ENCODE results near the gene LRP5.
"Not testable (repeated sequence)": the region's sequence is repeated elsewhere in the genome, so short reads cannot be mapped to it uniquely, and the experiment has no call there.

The LRP5 gene

DNA sequence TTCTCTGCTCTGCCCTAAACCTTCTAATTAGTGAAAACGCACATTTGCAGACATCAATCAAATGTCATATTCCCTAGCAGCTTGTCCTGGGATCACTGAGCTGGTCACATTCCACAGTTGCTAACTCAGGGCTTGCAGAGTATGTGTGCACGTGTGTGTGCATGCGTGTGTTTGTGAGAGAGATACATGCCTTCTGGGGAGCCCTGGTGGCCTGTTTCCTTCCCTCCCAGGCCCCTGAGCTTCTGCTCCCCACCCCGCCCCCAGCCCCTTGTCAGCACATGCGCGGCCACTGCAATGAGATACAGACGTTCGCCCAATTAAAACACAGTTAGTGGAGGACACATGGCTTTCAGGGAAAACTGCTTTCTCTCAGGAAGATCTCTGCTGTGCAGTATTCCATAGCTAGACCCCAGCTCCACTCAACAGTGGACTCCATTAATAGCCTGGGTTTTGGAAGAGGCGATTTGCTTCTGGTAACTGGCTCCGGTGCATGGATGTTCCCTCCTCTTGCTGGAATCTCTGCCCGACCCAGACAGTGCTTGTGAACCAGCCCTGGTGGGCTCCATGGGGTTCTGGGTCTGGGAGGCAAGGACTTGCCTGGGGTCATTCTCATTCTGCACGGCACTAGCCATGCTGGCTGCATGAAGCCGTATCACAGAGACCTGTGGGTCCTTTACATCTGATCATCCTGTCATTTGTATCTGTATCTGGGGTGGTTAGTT, 17.7 kb downstream of the LRP5 start:
- DNase-seq = peak; percentile 55

GRCh38 chr11:68330700-68331337, 18.4 kb downstream of the LRP5 start:
- peak; percentile 40 for DNase-seq

GRCh38 chr11:68331338-68331947, 19.1 kb downstream of the LRP5 start:
- DNase-seq = peak; percentile 58

DNA sequence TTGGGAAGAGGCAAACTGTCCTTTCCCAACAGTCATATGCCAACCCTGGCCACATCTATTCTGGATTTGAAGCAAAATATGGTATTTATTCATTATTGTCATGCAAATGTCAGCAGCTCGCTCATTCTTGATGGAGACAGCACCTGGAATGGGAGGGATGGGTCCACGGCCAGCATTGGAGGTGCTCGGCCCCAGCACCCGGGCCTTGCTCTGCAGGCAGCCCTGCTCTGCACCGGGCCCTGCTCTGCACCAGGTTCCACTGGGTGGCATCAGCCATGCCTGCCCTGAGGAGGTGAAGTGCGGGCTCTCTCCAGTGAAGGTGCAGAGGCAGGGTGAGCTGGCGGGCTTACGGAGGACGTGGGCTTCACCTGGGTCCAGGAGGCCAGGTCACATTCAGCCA, 19.8 kb downstream of the LRP5 start:
- no peak for DNase-seq

DNA sequence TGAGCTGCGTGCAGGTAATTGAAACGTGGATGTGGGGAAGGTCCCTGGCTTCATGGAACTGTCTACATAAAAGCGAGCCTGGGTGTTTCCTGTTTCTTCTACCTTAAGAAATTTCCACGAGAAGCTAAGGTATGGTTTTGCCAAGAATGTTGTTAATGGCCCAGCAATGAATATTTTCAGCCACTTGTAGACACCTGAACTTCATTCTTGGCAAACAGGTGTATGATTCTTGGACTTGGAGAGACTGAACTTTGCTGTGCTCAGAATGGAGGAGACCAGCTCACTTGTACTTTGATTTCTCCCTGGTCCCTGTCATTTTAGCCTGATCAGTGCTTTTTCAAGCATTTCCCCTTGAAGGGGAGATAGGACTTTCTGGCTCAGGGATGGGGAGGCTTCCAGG, 20.8 kb downstream of the LRP5 start:
- peak; percentile 29 for DNase-seq

DNA sequence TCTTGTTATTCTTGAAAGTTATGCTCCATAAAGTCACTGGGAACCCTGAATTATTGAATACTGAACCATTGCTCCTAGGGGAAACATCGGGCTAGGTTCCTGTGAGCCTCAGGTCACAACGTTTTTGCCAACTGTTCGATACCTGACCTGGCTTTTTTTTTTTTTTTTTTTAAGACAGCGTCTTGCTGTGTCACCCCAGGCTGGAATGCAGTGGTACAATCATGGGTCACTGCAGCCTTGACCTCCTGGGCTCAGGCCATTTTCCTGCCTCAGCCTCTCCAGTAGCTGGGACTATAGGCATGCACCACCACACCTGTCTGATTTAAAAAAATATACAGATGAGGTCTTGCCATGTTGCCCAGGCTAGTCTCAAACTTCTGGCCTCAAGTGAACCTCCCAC, 22.5 kb downstream of the LRP5 start:
- no peak for DNase-seq

DNA sequence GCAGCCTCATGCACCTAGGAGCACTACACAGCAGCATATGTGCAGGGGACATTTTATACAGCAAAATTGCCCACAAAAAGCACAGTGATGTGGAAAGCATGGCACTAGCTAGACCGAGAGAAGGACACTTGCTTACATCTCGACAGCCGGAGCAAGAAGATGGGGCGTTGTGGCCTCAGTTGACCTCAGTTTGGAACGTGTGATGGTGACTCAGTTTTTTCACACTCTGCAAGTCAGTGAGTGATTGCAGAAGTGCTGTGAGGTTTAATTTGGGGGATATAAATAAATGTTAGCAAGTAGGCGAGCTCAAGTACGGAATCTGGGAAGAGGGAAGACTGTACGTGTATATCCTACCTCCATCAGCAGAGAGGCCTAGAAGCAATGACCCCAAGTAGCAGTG, 23.3 kb downstream of the LRP5 start:
- DNase-seq = no peak

DNA sequence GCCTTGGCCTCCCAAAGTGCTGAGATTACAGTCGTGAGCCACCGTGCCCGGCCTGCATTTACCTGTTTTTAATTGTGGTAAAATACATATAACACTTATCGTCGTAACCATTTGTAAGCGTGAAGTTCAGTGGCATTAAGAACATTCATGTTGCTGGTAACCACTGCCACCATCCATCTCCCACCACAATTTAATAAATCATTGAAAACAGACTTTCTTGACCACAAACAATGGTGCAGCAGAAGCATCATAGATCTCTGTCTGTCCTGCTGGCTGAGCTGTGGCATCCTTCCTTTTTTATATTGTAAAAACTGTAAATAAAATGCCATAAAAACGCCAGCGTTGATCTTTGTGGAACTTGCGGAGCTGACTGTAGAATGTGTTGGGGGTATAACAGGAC, 24.3 kb downstream of the LRP5 start:
- DNase-seq = no peak

DNA sequence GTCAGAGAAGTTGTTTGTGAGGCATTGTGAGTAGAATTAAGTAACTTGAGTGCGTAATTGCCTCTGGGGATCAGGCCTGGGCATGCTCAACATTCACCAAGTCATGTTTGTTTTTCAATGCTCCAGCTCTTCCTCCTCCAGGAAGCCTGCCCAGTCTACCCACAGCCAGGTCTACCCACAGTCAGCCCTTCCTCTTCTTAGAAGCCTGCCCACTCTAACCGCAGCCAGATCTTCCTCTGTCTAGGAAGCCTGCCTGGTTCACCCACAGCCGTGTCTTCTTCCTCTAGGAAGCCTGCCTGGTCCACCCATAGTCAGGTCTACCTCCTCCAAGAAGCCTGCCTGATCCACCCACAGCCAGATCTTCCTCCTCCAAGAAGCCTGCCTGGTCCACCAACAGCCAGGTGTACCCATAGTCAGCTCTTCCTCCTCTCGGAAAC, 25.0 kb downstream of the LRP5 start:
- no peak for DNase-seq

DNA sequence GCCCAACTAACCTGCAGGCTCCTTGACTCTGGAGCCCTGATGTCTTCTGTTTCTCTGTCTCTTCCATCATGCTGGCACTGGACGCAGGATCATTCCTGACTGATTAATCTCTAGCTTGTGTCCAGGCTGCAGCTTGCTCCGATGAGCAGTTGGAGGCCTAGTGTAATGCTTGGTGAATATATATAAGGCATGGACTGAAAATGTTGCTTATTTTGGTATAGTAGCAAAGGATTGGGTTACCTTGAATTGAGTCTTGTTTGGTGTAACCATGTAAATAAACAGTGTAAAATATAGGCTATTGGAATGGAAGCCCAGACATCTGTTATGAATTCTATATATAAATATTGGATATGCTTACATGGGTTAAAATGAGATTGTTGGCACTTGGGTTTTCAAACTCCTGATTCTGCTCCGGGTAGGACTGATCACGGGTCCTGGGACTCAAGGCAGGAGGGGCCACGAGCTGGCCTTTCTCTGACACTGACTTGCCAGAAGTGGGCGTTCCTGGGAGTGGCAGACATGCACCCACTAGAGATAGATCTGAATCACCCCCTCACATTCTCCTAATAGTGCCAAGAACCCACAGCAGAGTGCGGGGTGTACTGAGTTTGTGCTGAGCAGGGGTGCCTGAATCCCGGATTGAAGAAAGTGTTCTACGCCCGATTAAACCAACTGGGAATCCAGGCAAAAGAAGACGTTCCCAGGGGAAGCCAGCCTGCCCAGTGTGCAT, 25.8 kb downstream of the LRP5 start:
- DNase-seq = no peak

DNA sequence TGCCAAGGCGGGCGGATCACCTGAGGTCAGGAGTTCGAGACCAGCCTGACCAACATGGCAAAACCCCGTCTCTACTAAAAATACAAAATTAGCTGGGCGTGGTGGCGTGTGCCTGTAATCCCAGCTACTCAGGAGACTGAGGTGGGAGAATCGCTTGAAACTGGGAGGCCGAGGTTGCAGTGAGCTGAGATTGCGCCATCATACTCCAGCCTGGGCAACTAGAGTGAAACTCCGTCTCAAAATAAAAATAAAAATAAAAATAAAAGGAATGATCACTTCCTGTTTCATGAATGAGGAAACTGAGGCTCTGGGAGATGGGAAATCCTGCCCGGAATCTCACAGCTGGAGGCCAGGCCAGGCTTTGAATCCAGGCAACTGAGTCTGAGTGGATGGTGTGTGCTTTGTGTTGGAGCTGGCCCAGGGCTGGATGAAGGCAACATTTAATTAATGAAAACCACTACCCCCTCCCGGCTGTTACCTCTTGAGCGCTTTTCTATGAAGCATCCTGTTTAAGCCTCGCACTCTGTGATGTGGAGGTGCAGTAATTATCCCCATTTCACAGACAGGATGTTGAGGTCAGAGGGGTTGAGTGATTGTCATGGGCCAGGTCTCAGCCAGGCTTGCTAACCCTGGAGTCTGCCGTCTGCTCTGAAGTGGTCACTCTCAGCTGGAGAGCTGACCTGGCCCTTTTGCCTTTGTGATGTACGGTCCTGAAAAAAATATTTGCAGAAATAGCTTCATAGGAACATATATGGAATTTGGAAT, 27.8 kb downstream of the LRP5 start:
- no peak for DNase-seq

- no peak for DNase-seq
These were observed 28.6 kb downstream of the LRP5 start for GRCh38 chr11:68340784-68341556.

DNA sequence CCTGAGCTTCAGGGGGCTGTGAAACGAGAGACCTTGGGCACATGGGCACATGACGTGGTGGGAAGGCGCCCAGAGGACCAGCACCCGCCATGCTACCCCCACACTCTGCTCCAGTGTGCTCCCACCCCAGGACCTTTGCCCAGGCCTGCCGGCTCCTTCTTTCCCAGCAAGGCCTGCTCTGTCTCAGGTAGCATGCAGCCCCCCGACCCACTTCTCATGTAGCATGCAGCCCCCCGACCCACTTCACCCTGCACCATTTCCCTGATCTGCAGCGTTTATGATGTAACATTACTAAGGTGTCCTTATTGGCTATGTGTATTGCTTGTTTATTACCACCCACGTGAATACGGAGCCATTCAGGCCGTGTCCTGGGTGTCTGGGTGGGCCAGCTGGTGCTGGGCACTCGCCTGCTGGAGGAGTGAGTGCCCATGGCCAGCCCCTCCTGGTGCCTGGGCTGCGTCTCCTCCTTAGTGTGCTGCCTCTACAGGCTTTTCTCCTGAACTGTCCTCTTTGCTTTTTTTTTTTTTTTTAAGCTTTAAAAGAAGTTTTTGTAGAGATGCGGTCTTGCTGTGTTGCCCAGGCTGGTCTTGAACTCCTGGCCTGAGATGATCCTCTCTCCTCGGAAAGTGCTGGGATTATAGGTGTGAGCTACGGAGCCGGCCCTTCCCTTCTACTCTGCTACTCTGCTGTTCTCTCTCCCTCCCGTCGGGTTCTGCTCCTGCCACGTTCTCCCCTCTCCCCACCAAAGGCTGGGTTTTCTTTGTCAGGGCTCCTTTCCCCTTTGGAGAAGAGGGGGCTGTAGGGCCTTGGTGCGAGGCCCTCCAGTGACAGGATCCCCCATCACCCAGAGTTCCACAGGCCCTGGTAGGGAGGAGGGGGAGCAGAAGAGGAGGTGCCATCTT, 29.4 kb downstream of the LRP5 start:
- no peak for DNase-seq

DNA sequence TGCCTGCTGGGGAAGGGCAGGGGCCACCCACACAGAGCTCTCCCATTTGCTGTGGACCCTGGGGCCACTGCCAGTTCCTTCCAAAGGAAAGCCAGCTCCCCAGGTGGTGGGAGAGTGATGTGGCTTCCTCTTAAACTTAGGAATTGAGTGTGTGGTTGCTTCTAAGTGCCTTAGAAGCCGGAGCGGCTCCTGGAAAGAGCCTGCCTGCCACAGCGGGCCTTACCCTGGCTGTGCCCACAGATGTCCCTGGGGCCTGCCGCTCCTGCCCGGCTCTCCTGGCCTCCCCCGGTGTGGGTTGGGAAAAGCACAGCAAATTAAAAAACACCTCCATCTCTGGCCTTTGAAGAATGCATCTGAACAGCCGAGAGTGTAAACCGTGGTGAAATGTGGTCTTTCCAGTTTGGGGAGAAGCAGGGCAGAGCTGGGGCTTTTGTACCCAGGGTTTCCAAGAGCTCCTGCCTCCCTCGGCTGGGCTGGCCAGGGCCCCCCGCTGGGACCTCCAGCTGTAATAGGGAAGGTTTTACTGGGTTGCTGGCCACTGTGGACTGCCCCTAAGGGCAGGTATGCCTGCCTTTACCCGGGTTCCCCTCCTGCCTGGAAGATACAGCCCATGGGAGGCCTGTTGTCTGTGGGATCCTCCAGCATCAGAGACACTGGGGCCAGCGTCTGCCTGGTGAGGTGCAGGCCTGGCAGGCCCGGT, 30.2 kb downstream of the LRP5 start:
- no peak for DNase-seq

- DNase-seq = no peak
These were observed 31.4 kb downstream of the LRP5 start for GRCh38 chr11:68343761-68344256.

- not testable (repeated sequence) for DNase-seq
These were observed 32.4 kb downstream of the LRP5 start for GRCh38 chr11:68344821-68345220.

DNA sequence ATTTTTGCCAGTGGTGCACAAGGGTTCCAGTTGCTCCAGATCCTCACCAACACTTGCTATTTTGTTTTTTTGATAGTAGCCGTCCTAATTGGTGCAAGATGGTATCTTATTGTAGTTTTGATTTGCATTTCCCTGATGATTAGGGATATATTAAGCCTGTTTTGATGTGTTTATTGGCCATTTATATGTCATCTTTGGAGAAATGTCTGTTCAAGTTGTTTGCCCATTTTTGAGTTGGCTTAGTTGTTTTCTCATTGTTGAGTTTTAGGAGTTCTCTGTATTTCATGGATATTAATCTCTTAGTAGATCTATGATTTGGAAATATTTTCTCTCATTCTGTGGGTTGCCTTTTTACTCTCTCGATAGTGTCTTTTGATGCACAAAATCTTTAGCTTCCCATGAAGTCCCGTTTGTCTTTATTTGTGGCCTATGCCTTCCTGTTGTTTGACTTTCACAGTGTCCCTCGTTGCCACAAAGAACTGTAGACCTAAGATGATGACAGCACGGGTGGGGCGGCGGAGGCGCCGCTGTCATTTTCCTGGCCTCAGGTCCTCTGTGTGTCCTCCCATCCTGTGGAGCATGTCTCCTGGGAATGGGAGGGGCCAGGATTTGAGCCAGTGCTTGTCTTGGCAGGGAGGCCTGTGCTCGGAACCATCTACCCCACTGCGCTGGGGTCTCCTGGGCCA, 33.5 kb downstream of the LRP5 start:
- DNase-seq = no peak

DNA sequence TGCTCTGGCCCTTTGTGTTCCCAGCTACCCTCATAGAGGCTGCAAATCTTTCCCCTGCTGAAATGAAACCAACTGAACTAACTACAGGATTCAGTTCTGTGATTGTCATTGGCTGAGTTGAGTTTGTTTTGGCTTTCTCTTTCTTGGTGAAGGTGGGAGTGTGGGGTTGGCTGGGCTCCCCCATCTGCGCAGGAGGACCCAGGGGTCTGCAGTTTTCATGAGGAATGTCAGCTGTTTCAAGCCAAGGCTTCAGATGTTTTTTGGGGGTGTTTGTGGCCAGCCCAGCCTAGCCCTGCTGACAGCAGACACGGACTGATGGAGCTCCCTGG, 34.0 kb downstream of the LRP5 start:
- no peak for DNase-seq

GRCh38 chr11:68347345-68347744, 35.0 kb downstream of the LRP5 start:
- no peak for DNase-seq

- DNase-seq = no peak
These were observed 35.5 kb downstream of the LRP5 start for GRCh38 chr11:68347841-68348240.

Measured in right forelimb (tissue), 1 donor.